ENCODE results near the gene IL31RA. TPM values are rescaled to one million over a fixed set of nuclear protein-coding genes. Genes with fewer than 3 reads are reported as not detected.

The IL31RA gene
- total and polyA plus RNA-seq, 2 of the 13 experiments (the other 11 are each of a cell fraction or from before 2014, with no cell fraction given), result not detected

GRCh38 chr5:55933377-55934114 is 82.4 kb downstream of the IL31RA start (continued):
- TF ChIP-seq TGIF2 (CRISPR knock-in tag; IDR thresholded peaks at IDR 0.05) (no peak), NKX3-1 (CRISPR knock-in tag; IDR thresholded peaks at IDR 0.05) (no peak), ZNF569 (CRISPR knock-in tag; IDR thresholded peaks at IDR 0.05; ENCODE audit: borderline replicate concordance) (0 out of 2 replicates have a peak, but pooled peaks have one; percentile 31), ZNF232 (CRISPR knock-in tag; IDR thresholded peaks at IDR 0.05; ENCODE audit: borderline replicate concordance) (no peak), ZNF713 (CRISPR knock-in tag; IDR thresholded peaks at IDR 0.05) (0 out of 2 replicates have a peak, but pooled peaks have one; percentile 17), ZNF138 (CRISPR knock-in tag; IDR thresholded peaks at IDR 0.05; ENCODE audit: low read depth) (no peak), SRY (CRISPR knock-in tag; IDR thresholded peaks at IDR 0.05) (0 out of 2 replicates have a peak, but pooled peaks have one; percentile 54), ZNF720 (CRISPR knock-in tag; IDR thresholded peaks at IDR 0.05) (no peak), KDM4B (CRISPR knock-in tag; IDR thresholded peaks at IDR 0.05) (no peak), ZNF30 (CRISPR knock-in tag; IDR thresholded peaks at IDR 0.05) (no peak), ZNF761 (CRISPR knock-in tag; conservative IDR thresholded peaks at IDR 0.05) (no peak), ZNF672 (CRISPR knock-in tag; IDR thresholded peaks at IDR 0.05) (no peak), ZFP41 (CRISPR knock-in tag; IDR thresholded peaks at IDR 0.05; ENCODE audit: borderline replicate concordance) (no peak), ZNF44 (CRISPR knock-in tag; IDR thresholded peaks at IDR 0.05) (no peak), ZNF543 (CRISPR knock-in tag; IDR thresholded peaks at IDR 0.05) (0 out of 2 replicates have a peak, but pooled peaks have one; percentile 1), ZNF33B (CRISPR knock-in tag; IDR thresholded peaks at IDR 0.05) (no peak), ZNF784 (CRISPR knock-in tag; IDR thresholded peaks at IDR 0.05; ENCODE audit: borderline replicate concordance) (no peak), ZNF644 (CRISPR knock-in tag; IDR thresholded peaks at IDR 0.05; ENCODE audit: low read depth) (no peak), RERE (CRISPR knock-in tag; IDR thresholded peaks at IDR 0.05; ENCODE audit: low read depth) (no peak), ZBTB26 (CRISPR knock-in tag; IDR thresholded peaks at IDR 0.05; ENCODE audit: borderline replicate concordance) (0 out of 2 replicates have a peak, but pooled peaks have one; percentile 2), EED (CRISPR knock-in tag; IDR thresholded peaks at IDR 0.05) (no peak)
- TF ChIP-seq, protein P1, sequence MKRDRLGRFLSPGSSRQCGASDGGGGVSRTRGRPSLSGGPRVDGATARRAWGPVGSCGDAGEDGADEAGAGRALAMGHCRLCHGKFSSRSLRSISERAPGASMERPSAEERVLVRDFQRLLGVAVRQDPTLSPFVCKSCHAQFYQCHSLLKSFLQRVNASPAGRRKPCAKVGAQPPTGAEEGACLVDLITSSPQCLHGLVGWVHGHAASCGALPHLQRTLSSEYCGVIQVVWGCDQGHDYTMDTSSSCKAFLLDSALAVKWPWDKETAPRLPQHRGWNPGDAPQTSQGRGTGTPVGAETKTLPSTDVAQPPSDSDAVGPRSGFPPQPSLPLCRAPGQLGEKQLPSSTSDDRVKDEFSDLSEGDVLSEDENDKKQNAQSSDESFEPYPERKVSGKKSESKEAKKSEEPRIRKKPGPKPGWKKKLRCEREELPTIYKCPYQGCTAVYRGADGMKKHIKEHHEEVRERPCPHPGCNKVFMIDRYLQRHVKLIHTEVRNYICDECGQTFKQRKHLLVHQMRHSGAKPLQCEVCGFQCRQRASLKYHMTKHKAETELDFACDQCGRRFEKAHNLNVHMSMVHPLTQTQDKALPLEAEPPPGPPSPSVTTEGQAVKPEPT (CRISPR knock-in tag; IDR thresholded peaks at IDR 0.05; ENCODE audit: low read depth), result no peak

Data from HepG2 (cell line).